Dedifferentiated amniotic fluid mesenchymal stem cell (primary cell): ENCODE results near the gene KLHL29.

Experiments
- DNase-seq: peaks from one replicate; pipeline ENCODE4 v3.0.0-alpha.2; 2016; ENCODE audit errors: extremely low spot score

The KLHL29 gene

DNA sequence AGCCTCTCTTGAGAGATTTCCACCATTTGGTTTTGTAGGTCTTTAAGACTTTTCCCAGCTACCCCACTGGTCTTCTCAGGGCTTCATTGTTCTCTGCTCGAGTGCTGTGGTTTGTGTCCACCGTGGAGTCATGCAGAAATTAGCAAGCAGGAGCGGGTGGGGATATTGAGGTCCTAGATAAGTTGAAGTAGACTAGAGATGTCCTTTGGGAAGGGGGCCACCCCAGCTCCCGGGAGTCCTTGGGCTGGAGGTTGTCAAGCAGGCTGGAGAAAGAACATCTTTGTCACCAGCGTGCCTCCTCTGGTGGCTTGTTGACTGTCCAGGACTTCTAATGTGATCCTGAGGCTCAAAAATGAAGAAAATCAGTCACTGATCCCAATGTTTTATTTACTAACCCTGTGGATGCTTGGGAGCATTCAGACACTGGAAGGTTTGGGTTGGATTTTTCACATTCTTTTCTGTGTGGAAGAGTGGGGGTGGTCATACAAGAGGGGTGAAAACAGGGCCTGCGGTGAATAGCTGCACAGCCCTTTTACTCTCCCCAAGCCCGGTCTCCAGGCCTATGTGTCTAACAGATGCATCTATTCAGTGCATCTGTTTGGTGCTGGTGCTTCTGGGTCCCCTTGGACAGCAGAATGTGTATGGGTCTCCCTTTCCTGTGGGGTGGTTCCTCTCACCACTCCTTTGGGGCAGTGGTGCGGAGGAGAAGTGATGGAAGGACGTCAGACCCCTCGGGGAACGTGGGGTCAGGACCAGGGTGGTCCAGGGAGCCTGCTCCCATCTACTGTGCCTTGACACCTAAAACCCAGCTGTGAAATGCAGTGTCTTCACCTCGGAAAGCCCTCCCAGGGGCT lies 208.1 kb downstream of the KLHL29 start:
- DNase-seq, result no peak

DNA sequence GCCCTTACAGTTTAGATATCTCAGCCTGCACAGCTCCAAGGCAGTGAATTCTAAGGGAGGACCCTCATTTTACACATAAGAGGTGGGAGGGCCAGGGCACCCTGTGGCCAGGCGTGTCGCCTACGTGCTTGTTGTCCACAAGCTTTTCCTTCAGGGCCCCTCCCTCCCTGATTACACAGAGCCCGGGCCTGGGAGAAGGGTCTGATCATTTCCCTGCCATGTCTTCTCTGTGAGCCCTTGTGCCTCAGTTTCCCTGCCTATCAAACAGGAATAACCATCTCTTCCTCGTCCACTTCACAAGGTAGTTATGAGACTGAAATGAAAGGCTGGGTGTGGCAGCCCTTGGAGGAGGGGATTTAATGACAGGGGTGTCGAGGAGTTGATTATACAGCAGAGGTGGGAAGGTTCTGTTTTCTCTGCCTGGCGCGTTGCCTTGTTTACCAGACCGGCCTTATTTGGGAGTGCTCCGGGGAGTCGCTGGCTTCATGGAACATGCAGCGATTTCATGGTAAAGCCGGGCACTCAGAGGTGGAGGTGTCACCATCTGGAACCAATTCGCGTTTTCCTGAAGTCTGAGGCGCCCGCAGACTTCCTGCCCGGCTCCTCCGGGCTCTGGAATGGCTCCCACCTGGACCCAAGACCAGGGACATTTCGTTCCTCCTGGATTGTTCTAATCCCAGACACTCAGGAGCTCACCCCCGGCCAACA lies 208.9 kb downstream of the KLHL29 start:
- DNase-seq, result no peak

DNA sequence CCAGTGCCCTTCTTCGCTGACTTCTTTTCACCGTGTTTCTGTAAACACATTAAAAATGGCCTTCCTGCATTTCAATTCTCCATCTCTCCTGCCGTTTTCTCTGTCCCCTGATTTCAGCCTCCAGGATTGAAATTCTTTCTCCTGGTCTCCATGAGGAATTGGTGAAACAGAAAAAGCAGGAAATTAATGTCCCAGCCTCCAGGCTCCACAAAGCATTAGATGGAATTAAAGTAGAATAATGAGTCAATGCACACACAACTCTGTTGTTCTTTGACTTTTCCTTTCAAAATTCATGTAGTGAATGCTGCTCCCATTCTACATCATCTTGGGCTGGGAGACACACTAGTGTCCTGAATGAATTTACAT lies 209.5 kb downstream of the KLHL29 start:
- DNase-seq, result no peak

DNA sequence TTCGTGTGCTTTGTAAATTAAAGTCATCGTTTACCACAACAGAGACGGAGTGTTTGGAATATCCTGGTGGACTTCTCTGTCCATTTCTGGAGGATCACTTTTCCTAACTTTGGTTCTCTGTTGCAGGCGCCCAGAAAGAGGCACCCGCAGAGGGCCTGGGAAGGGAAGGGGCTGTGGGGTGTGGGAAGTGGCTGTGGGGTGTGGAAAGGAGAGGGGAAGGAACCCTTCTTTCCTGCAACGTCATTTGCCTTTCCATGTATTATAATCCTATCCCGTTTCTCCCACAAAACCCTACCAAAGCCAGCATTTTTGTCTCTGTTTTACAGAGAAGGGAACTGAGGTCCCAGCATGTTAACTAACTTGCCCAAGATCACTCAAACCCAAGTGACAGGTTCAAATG lies 210.0 kb downstream of the KLHL29 start:
- no peak for DNase-seq

DNA sequence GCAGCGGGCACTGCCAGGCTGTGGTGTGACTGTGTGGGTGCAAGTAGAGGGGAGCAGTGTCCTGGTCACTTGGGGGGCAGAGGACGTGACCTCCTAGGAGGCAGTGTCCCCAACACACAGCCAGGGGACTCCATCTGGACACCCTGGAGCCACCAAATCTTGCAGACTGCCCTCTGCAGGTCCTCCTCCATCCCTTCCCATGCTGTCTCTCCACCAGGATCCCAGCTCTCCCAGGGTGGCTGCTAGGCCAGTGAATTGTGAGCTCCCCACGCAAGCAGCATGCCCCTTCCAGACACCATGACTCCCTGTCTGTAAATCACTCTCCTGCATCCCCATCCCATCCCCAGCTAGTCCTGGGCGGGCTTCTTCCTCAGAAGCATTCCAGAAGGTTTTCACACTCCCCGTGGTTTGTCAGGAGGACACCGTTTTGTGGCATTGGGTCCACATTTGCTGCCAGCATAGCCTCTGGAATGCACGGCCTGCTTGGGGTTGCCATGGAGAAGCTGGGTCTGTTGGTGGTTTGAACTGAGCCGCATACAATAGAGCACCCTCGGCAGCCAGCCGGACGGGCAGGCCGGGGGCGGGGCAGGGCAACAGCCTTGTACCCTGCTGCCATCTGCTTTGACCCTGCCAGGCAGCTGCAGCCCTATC lies 210.7 kb downstream of the KLHL29 start:
- DNase-seq, result no peak

DNA sequence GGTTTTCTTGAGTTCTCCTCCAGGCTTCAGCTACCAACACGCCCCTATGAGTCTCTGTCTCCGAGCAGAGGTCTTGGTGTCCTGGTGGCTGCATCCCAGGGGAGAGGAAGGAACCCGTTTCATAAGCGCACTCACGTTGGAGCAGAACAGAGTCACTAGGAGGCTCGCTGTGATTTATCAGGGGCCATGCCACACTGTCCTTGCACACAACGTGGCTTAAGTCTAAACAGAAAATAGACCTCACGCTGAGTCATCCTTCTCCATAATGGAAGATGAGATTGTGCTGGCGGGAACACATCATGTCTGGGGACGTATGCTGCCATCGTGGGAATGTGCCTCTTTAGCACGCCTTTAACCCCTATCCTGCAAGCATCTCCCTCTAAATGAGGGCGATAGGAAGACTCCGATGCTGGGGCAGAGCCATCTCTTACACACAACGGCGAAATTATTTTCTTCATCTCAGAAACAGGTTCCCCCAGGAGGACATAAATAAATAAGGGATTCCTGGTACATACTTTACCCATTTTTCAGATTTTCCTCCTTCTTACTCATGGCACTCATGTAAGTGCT lies 211.4 kb downstream of the KLHL29 start:
- DNase-seq, result no peak

DNA sequence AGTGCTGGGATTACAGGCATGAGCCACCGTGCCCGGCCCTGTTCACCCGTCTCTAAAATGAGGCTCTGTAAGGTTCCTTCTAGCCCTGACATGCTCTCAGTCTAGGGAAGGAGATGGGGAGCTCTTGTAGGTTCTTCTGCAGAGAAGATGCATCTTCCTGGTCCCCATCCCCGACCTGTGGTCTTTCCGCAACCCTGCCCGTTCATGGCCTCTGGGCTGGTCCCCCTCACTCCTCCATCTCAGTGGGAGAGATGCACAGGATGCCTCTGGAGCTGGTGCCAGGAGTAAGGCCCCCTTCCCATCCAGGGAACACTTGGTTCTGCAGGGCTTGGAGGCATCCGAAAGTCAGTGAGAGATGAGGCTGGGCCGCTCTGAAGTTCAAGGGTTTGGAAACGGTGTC lies 212.7 kb downstream of the KLHL29 start:
- no peak for DNase-seq

DNA sequence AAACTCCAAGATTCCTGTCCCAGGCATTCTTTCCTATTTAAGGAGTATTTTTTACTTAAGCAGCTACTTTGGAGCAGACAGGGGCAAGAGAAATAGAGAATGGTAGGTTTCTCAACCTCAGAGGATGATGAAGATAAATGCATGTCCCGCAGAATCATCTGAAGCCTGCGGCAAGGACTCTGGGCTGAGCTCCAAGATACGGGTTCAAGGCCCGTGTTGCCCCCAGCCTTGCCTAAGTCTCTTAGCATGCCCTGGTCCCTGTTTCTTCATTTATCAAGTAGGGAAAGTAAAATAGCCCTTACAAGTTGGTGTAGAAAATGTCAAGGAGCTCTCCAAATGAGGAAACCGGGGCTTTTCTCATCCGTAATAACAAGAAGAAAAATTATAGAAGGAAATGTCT lies 214.0 kb downstream of the KLHL29 start:
- no peak for DNase-seq

DNA sequence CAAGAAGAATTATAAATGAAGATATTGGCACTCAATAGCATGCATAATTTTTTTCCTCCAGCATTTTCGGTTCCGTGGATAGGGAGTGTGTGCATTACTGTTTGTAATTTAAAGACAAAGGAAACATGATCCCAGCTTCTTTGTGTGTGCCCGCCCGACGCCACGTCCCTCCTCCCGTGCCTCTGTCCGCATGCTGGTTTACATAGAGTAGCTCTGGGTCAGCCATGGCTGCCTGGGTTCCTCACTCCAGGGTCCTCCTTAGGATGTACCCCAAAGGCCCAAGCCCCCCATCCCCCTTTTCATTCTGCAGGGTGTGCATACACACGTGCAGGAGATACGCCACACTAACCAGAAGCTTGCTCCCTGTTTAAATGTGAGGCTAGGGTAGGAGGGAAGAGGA lies 214.7 kb downstream of the KLHL29 start:
- DNase-seq, result no peak

DNA sequence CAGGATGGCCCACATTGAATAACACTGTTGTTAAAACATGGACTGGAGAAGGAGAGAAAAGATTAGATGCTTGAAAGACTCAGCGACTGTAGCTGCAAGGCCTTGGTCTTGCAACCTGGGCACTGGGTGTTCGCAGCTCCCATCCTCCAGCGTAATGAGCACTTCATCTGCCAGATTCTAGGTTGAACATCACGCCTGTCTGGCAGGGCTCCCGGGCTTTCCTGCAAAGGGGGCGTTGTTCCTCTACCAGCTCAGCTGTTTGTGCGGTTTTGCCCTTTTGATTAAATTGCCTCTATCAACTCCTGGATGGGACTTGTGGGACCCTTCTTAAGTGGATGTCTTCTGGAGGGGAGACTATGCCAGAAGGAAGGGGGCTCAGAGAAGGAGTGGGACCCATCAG lies 215.4 kb downstream of the KLHL29 start:
- no peak for DNase-seq

DNA sequence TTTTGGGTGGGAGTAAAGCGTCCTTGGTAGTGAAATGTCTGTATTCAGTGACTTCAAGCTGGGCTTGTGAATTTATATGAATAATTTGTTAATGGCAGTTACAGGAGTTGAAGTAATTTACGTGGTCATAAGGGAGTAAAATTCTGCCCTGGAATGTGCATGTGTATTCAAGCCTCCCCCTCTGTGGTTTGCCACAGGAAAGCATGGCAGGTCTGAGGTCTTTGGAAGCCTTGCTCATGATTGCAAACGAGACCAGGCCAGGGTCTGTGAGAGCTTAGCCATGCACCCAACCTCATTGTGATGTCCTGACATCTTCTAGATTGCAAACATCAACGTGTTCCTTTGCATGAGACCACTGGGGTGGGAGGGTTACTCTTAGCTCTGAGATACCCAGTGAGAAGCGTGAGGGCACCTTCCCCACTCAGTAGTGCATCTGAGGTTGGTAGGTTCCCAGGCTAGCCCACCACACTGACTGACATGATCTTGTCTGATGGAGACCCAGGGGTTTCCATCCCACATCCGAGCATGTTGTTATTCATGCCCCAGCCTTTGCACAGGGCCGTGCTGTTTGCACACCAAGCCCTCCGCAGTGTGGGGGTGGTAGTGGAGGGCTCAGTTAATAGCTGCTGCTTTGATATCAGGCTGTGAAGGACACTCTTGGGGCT lies 216.5 kb downstream of the KLHL29 start:
- DNase-seq, result no peak

DNA sequence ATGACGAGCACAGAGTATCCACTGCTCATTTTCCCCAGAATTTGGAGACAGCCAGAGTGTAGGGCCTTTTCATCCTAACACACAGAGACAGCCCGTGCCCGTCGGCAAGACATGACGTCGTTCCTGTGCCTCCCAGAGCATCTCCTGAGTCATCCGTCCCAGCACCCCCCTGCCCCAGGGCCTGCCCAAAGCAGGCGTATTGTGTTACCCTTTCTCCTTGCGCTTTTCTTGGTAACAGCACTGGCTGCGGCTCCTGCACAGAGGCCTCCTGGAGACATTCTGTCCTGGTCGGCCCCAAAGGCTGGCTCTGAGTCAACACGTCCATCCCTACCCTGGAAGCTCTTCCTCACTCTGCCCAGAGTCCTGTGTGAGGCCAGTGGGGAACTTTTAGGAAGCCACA lies 217.1 kb downstream of the KLHL29 start:
- DNase-seq, result peak; percentile 79

DNA sequence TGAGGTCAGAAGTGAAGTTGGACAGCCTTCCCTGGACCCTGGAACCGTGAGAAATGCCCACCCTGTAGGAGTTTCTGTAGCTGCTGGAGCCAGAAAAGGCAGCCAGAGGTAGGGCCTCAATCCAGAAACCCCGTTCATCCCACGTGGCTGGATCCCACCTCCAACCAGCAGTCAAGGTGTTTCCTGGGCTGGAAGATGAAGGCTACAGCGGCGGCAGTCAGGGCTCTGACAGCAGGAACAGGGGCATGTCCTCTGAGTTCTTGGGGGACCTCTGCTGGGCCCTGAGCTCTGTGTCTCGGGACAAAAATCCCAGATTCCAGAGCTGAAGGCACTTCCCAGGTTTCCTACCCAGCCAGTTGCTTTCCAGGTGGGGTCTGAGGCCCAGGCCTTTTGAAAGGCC lies 218.2 kb downstream of the KLHL29 start:
- no peak for DNase-seq

DNA sequence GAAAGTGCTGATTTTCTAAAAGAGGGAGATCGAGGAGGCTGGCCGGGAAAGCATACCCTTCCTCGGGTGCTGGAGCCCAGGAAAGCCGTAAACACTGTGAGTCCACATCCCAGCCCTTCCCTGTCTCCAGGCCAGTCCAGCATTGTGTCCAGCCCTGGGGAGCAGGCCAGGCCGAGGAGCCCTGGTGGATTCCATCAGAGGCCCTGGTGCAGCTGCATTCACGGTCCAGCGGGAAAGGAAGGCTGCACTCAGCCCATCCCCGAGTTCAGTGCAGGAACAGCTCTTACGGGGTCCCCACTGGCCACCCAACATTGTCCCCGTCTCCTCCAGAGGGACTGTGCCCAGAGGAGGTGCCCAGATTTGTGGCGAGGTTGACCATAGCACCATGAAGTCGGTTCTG lies 218.6 kb downstream of the KLHL29 start:
- no peak for DNase-seq

DNA sequence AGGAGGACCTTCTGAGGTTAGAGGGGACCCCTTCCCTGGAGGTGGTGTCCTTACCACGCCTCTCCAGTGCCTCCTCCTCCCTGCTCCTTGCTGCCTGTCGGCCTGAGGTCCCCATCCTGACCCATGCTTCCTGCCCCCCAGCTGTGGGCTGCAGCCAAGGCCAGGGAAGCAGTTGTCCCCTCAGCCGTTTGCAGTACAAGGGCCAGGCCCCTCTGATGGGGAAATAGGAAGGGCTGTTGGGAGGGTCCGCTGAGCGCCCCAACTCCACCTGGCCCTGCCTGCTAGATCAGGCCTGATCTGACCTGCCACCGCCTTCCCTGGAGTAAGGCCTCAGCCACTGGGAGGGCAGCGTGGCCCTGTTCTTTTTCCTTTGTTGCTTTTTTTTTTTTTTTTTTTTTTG lies 219.8 kb downstream of the KLHL29 start:
- no peak for DNase-seq

DNA sequence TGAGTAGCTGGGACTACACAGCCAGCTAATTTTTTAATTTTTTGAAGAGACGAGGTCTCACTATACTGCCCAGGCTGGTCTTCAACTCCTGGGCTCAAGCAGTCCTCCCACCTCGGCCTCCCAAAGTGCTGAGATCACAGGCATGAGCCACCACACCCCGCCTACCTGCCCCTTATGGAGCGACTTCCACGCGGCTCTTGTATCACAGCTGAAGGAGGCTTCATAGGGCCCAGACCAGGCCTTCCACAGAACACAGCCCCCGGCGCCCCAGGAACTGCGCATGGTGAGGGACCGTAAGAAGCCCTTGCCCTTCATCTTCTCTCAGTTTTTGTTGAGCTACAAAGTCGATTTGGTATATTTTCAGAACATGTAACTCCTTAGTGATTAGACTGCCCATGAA lies 220.3 kb downstream of the KLHL29 start:
- DNase-seq, result no peak

DNA sequence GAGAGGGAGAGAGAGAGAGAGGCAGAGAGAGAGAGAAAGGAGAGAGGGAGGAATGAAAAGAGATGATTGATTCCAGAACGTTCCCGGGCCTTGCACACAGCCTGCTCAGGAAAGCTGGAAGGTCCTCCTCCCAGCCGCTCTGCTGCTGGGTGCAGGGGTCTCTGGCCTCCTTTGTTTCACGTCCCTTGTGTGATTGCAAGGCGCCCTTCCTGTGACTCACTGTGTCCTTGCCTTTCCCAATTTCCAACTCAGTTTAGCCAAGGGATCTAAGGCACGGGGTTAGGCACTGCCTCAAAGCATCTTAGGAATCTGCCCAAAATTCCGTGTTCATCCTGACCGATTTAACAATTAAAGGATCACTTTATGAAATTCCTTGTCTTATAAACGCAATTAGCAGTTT lies 221.2 kb downstream of the KLHL29 start:
- DNase-seq, result no peak

DNA sequence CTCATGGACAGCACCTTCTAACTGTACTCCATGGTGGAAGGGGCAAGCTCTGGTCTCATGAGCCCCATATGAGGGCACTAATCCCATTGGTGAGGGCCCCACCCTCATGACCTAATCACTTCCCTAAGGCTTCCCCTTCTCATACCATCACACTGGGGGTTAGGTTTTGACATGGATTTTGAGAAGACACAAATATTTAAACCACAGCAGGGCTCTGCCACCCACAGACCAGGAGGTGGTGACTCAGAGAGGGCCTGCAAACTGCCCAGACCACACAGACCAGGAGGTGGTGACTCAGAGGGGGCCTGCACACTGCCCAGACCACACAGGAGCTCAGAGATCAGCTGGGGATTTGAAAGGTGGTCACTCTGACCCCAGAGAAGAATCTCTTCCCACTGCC lies 222.0 kb downstream of the KLHL29 start:
- DNase-seq, result no peak

DNA sequence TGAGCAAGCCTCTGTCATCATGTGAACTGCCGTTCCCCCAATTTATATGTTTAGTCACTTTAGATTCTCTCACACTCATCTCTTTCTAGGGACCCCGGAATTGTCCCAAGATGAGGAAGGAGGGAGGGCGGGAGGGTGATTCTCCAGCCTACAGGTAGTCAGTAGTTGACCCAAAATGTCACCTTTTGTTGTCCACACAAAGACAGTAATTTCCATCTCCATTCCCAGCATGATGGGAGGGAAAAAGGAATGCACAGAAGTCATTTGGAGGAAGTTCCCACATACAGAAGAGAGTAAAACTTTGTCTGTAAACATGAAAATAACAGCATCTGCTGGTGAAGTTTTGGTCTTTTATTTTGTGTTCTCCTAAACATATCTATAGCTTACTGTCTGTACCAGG lies 222.9 kb downstream of the KLHL29 start:
- no peak for DNase-seq

DNA sequence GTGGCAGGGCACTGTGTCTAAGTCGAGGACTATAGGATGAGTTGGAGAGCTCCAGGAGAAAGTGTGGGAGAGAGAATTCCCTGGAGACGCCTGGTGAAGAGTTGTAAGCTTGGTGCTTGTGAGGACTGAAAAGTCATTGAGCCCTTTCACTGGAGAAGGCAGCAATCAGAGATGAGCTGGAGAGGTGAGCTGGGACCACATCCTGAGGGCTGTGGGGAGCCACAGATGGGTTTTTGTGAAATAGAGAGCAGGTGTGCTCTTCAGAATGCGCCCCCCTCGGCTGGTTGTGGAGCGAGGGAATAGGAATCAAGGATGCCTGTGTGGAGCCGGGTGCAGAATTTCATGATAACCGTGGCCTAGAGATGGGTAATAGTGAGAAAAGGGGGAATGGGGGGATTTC lies 224.3 kb downstream of the KLHL29 start:
- no peak for DNase-seq

DNA sequence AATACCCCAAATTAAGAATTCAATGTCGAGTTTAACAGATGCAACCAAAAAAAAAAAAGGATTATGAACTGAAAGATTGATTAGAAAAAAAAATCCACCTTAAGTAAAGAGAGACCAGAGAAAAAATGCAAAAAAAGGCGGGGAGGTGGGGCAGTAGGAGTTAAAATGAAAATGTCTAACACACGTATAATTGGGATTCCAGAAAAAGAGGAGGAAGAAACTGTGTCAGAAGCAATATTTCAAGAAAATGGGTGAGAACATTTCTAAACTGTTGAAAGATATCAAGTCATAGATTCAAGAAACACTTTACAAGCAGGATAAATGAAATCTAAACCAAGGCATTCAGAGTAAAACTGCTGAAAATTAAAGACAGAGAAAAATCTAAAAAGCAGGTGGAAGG lies 226.9 kb downstream of the KLHL29 start:
- DNase-seq, result no peak

DNA sequence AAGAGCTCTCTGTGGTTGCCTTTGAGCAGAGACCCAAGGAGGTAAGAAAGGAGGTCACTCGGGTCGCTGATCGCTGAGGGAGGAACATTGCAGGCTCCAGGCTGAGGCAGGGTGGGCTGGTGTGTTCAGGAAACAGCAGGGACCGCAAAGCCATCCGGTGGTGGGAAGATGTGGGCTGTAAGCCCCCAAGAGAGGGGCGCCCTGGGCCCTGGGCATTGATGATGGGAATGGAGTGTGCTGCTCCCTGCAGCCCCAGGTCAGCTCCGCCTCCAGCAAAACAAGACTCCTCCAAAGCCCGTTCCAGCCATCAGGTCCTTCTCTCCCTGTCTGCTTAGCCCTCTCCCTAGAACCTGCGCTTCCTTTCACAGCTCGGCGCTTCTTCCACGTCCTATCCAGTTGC lies 229.7 kb downstream of the KLHL29 start:
- DNase-seq, result no peak
